GM12892 (cell line): ENCODE data around the gene FGL2.

Source experiments
- POLR2A ChIP-seq: IDR thresholded peaks from 2 replicates; pipeline ENCODE4 v1.6.1; 2011; ENCODE audit warnings: low read depth, low read length, control low read depth
- POLR2AphosphoS5 ChIP-seq: IDR thresholded peaks from 2 replicates; pipeline ENCODE4 v1.6.1; 2011; ENCODE audit warnings: low read depth, low read length, control low read depth
- TAF1 ChIP-seq: IDR thresholded peaks from 2 replicates; pipeline ENCODE4 v1.6.1; 2011; ENCODE audit warnings: low read depth, mild to moderate bottlenecking, control low read depth, low read length, borderline replicate concordance

DNA sequence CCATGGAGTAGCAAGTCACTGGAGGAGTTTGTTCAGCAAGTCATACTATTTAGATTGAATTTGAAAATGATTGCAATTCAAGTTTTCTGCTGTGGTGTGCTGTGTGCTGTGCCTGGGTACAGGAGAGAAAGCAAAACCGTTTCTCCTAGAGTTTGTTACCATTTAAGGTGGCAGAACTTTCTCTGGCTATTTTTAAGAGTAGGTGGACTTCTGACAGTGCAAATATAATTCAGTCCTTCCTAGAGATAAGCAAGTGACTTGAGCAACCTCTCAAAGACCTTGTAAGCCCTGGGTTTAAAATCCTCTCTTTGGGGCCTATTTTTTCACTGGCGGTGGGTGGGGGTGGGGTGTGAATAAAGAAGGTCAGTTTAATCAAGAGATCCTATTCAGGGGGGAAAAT is 42.9 kb upstream of the FGL2 start:
- TF ChIP-seq POLR2A (no peak), TAF1 (no peak), POLR2AphosphoS5 (no peak)
